NB4 (cell line): Measurements from ENCODE around the gene MICAL3.

ENCODE experiments used
- MYC ChIP-seq: IDR thresholded peaks from 2 replicates; pipeline ENCODE4 v1.6.1; 2011; ENCODE audit warnings: low read depth, low read length
- POLR2A ChIP-seq: IDR thresholded peaks from 2 replicates; pipeline ENCODE4 v1.6.1; 2011; ENCODE audit warnings: mild to moderate bottlenecking; ENCODE audit not compliant: insufficient read length; ENCODE audit errors: extremely low read depth
- TF ChIP-seq, protein P1 (sequence below): IDR thresholded peaks from one replicate; pipeline ENCODE4 v1.5.1; 2012; ENCODE audit warnings: low read depth, low read length

DNA sequence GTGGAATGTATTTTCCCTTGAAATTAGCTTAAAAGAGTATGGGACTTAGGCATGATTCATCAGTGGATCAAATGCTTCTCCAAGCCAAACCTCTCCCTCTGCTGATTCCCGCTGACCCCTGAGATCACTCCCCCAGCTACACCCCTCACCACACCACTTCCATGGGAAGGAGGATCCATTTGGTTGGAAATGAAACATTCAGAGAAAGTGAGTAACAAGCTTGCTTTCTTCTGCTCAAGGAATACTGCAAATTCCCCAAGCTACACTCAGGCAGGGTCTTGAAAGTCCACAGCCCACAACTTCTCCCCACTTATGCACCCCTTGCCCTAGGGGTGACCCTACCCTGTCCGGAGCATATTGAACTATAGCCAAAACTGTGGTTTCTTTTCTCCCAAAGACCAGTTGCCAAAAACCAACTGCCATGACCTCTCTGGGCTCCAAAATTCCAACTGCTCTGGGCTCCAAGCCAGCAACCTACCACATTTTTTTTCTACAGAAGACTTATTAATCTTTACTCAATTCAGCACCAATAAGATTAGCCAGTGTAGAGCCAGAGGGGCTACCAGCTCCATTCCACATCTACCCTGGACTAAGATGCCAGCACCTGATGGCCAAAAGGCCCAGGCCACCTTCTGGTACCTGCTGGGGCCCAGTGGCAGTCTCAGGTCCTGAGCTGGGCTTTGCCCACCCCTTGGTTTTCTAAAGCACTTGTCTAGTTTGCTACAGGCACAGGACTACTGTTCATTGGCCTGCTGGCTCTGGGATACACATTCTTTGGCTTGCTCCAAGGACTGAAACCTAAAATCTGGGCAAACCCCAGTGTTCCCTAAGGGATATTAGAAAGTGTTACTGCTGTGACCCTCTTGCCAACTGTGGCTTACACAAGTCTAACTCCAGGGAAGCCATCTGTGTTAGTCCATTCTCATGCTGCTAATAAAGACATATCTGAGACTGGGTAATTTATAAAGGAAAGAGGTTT is 101.1 kb downstream of the MICAL3 start:
- TF ChIP-seq, protein P1, sequence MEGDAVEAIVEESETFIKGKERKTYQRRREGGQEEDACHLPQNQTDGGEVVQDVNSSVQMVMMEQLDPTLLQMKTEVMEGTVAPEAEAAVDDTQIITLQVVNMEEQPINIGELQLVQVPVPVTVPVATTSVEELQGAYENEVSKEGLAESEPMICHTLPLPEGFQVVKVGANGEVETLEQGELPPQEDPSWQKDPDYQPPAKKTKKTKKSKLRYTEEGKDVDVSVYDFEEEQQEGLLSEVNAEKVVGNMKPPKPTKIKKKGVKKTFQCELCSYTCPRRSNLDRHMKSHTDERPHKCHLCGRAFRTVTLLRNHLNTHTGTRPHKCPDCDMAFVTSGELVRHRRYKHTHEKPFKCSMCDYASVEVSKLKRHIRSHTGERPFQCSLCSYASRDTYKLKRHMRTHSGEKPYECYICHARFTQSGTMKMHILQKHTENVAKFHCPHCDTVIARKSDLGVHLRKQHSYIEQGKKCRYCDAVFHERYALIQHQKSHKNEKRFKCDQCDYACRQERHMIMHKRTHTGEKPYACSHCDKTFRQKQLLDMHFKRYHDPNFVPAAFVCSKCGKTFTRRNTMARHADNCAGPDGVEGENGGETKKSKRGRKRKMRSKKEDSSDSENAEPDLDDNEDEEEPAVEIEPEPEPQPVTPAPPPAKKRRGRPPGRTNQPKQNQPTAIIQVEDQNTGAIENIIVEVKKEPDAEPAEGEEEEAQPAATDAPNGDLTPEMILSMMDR = no peak
- no peak for TF ChIP-seq POLR2A
- TF ChIP-seq MYC = no peak
